GM21515 (cell line): ENCODE measurements around the gene CYB561D2.

Source experiments
- ATAC-seq: cut with Tn5 transposase; IDR thresholded peaks from one replicate; pipeline ENCODE4 v1.9.1; 2021; ENCODE audit not compliant: unreplicated experiment

Gene CYB561D2

GRCh38 chr3:50340448-50341329 lies 10.0 kb upstream of the CYB561D2 start, which contains the start of gene RASSF1:
Gene RASSF1 (minus strand): TSS chr3:50340836. CDS start chr3:50340805, 31 bp downstream.
- ATAC-seq: no peak

GRCh38 chr3:50341537-50341936 lies 9.1 kb upstream of the CYB561D2 start:
- ATAC-seq: no peak

GRCh38 chr3:50341996-50342650 lies 8.5 kb upstream of the CYB561D2 start:
- no peak for ATAC-seq

GRCh38 chr3:50342813-50343633 lies 7.6 kb upstream of the CYB561D2 start:
- no peak for ATAC-seq

- no peak for ATAC-seq
Observed at GRCh38 chr3:50345008-50345407, 5.7 kb upstream of the CYB561D2 start.

- ATAC-seq: no peak
Observed at GRCh38 chr3:50345586-50346234, 5.0 kb upstream of the CYB561D2 start, which contains the start of gene ZMYND10. Gene ZMYND10 (minus strand): TSS chr3:50345732. CDS start chr3:50345579, 153 bp downstream.

- no peak for ATAC-seq
Observed at GRCh38 chr3:50347187-50347813, 3.4 kb upstream of the CYB561D2 start.

GRCh38 chr3:50350213-50350526 lies 492 bp upstream of the CYB561D2 start:
- no peak for ATAC-seq

- no peak for ATAC-seq
Observed at GRCh38 chr3:50351323-50351697, 648 bp downstream of the CYB561D2 start.

- ATAC-seq: no peak
Observed at GRCh38 chr3:50352781-50353180, 2.1 kb downstream of the CYB561D2 start.

- no peak for ATAC-seq
Observed at GRCh38 chr3:50353245-50354004, 2.8 kb downstream of the CYB561D2 start.

GRCh38 chr3:50354186-50354764 lies 3.6 kb downstream of the CYB561D2 start:
- no peak for ATAC-seq

GRCh38 chr3:50354850-50355249 lies 4.2 kb downstream of the CYB561D2 start:
- no peak for ATAC-seq

GRCh38 chr3:50355829-50356552 lies 5.3 kb downstream of the CYB561D2 start:
- no peak for ATAC-seq

- ATAC-seq: no peak
Observed at GRCh38 chr3:50356553-50356952, 5.9 kb downstream of the CYB561D2 start.

GRCh38 chr3:50357481-50357880 lies 6.8 kb downstream of the CYB561D2 start:
- no peak for ATAC-seq

GRCh38 chr3:50358355-50358910 lies 7.8 kb downstream of the CYB561D2 start:
- no peak for ATAC-seq
